ENCODE measurements around the gene APC. TPM values are rescaled to one million over a fixed set of nuclear protein-coding genes. Genes with fewer than 3 reads are reported as not detected.

APC gene
- total RNA-seq, 1 experiment from 2014 or later = 24.0 TPM

Other genes starting within 250 kb of the APC start
- 45.3 TPM for gene SRP19, start 123.4 kb downstream of the APC start, total RNA-seq (2021; ENCODE audit: unreplicated experiment)
- gene REEP5, start 184.3 kb downstream of the APC start, total RNA-seq (2021; ENCODE audit: unreplicated experiment) = 71.7 TPM
- gene DCP2, start 238.9 kb downstream of the APC start, total RNA-seq (2021; ENCODE audit: unreplicated experiment) = 57.1 TPM